ENCODE data around the gene VGF. TPM values are rescaled to one million over a fixed set of nuclear protein-coding genes. Genes with fewer than 3 reads are reported as not detected.

Gene VGF
- total RNA-seq, 1 donor from 2014 or later = 0.05 TPM

GRCh38 chr7:101185258-101185839 is 20.0 kb upstream of the VGF start:
- DNase-seq (ENCODE audit: low read depth) = peak; percentile 95

- no peak for DNase-seq (ENCODE audit: low read depth)
These were observed 14.9 kb upstream of the VGF start, which contains the start of gene NAT16 for GRCh38 chr7:101180130-101180755. NAT16 (minus strand) TSS chr7:101180293; CDS start chr7:101174807, 5,486 bp downstream.

GRCh38 chr7:101179713-101180112 is 14.3 kb upstream of the VGF start:
- DNase-seq (ENCODE audit: low read depth) = no peak

DNA sequence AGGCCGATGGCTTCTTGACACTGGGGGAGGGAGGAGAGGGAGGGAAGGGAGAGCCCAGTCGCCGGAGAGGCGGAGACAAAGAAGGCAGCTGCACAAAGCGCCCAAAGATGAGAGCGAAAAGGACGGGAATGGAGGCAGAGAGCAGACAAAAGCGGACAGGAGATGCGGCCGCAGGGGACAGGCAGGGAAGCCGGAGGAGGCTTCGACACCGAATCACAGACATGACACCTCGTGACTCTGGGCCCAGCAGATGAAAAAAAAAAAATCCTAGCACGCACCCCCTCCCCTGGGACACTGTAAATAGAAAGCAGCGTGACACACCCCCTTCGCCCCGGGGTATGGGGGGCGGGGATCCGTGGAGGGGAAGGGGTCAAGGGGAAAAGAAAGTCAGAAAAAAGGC is 13.7 kb upstream of the VGF start:
- no peak for DNase-seq (ENCODE audit: low read depth)

GRCh38 chr7:101177644-101178043 is 12.3 kb upstream of the VGF start:
- DNase-seq (ENCODE audit: low read depth) = no peak

- DNase-seq (ENCODE audit: low read depth) = no peak
These were observed 10.3 kb upstream of the VGF start for GRCh38 chr7:101175664-101176063.

DNA sequence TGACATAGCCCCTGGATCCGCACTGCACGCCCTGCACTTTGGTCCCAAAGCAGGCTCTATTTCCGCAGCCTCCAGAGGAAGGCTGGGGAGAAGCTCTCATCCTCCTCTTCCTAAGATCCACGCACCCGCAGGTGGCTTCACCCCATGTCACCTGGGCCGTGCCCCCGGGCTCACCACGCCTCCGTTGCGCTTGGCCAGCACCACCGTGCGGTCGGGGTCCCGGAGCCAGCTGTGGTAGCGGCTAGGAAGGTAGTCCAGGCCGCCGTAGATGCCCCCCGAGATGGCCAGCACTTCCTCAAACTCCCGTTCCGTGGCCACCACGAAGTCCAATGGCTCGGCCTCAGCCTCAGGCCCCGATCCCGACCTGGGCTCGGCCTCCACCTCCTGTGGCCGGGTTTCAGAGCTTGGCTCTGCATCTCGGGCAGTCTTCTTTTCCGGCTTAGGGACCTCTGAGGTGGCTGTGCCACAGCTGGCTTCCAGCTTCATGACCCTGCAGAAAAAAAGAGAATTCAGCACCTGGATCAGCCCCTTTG is 9.0 kb upstream of the VGF start:
- DNase-seq (ENCODE audit: low read depth) = no peak

DNA sequence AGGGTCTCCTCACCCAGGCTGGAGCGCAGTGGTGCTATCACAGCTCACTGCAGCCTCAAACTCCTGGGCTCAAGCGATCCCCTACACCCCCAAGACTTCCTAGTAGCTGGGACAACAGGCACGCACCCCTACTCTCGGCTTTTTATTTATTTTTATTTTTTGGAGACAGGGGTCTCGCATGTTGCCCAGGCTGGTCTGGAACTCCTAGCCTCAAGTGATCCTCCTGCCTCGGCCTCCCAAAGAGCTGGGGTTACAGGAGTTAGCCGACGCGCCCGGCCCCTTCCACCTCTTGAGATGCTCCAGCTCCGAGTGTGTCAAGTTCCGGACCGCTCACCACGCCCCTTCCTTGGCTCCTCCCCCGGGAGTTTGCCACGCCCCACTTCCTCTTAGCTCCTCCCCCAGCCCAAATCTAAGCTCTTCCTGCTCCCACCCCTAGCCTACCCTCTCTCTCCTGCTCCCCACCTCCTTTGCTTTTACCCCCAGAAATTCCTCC is 8.4 kb upstream of the VGF start:
- DNase-seq (ENCODE audit: low read depth) = no peak

- DNase-seq (ENCODE audit: low read depth) = peak; percentile 68
These were observed 7.7 kb upstream of the VGF start for GRCh38 chr7:101172854-101173751.

GRCh38 chr7:101172005-101172853 is 6.9 kb upstream of the VGF start:
- DNase-seq (ENCODE audit: low read depth) = no peak

DNA sequence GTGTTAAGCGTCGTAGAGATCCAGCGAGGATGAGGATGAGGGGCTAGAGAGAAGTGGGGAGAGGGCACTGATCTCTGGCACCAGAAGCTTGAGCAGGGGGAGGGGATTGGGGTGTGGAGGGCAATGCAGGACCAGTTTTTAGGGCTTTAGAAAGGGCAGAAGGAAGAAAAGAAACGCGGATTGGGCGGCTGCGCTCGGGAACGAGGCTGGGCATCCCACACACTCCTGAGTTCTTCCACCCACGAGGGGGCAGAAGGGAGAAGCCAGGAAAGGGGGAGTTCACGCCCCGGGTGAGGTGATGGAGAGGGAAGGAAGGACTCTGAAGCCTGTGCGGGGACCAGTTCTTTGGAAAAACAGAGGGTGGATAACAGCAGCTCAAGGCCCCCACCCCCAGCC is 6.1 kb upstream of the VGF start:
- DNase-seq (ENCODE audit: low read depth) = no peak

DNA sequence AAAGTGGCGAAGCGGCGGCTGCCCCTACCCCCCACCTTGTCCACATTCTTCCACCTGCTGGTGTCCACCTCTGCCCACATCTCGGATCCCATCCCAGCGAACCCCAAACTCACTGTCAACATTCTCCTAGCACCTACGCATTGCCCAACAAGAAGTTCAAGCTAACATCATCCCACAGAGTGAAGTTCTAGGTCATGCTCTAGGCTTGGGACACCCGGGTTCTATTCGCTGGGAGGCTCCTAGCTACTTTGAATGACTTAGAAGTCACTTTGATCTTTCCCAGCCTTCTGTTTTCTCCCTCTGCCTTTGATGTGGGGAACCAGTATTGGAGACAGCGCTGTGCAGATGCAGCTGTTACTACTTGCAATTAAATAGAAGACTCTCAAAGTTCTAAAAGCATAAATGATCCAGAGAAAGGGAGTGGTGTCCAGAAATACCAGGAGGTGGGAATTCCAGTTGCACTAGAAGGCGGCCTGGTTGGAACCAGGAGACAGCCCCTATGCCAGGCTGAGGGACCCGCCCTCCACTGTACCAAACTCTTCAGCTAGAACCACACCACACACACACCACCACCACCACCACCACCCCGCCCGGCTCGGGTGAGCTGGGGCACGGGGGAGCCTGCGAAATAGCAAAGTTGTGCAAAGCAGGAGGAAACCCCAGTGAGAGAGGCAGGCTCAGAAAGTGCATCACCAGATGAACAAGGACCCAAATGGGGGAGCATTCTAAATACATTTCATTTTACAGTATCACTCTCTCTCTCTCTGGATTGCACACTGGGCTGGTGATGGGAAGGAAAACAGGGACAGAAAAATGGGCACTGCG is 5.5 kb upstream of the VGF start:
- no peak for DNase-seq (ENCODE audit: low read depth)

GRCh38 chr7:101169838-101170551 is 4.6 kb upstream of the VGF start:
- no peak for DNase-seq (ENCODE audit: low read depth)

- DNase-seq (ENCODE audit: low read depth) = no peak
These were observed 3.9 kb upstream of the VGF start for GRCh38 chr7:101169110-101169837.

- DNase-seq (ENCODE audit: low read depth) = no peak
These were observed 3.2 kb upstream of the VGF start for GRCh38 chr7:101168412-101169049.

DNA sequence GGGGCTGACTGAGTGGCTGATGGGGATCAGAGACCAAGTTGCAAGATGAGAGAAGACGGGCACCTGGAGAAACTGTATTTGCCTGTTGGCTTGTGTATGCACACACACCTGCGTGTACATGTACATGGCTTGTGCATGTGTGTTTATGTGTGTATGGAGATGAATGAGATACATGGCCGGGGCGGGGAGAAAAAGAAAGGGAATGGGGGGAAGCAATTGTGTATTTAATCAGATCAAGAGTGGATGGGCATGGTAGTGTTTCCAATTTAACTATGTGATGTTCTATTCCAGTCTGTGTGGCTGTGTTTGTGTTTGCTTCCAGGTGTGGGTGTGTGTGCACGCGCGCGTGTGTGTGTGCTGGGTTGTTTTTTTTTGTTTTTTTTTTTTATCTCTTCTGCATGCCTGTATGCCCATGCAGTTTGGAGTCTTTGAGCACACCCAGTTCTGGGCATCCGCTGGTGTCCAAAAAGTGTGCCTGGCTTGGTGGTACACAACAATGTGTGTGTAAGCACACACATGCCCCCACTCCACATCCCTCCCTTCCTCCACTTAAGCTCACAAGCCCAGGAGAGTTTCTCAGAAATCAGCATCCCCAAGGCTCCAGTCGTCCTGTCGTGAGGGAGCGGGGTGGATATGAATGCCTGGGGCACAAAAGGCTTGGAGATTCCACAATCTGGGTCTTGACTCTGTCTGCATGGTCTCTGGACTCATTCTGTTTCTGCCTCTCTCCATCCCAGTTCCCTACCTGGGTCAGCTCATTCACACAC is 2.5 kb upstream of the VGF start:
- no peak for DNase-seq (ENCODE audit: low read depth)

DNA sequence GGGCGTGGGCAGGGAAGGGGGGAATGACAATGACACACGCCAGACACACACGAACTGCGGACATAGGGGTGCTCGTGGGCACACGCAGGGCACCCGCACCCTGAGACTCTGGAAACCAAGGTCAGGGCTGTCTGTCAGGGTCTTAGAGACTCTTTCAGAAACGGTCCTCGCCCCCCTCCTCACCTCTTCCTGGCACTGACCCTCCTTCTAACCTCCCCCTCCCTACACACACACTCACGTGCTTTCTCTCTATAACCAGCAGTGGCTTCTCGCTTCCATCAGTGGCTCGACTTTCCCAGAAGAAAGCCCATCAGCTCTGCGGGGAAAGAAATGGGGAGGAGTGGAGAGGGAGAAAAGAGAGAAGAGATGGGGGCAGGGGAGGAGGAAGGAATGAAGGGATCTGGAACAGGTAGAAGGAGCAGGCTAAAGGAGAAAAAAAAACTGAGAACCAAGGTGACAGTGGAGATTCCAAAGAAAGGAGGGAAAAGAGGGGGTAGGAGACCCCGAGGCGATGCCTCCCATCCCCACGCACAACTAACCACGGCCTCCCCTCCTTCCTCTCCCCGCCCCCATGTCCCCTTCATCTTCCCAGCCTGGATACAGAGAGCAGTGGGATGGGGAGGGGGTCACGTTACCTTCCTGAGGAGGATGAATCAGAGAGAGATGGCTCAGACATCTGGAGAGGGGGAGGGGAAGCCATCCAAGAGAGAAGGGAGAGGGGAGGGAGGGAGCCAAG is 1.7 kb upstream of the VGF start:
- no peak for DNase-seq (ENCODE audit: low read depth)

- DNase-seq (ENCODE audit: low read depth) = no peak
These were observed 1.2 kb upstream of the VGF start for GRCh38 chr7:101166648-101166908.
